Retinal pigment epithelial cell (primary cell): ENCODE data around the gene FUCA2.
A peak's percentile ranks its signal among the peaks of the same experiment; 100 is the strongest.
"Not testable (repeated sequence)": the region's sequence is repeated elsewhere in the genome, so short reads cannot be mapped to it uniquely, and the experiment has no call there.

Source experiments
- DNase-seq: peaks from one replicate; pipeline ENCODE4 v3.0.0-alpha.2; 2010; ENCODE audit warnings: low read depth
- H3K4me3 ChIP-seq: 2 replicates; pipeline ENCODE4 v1.5.1; 2011; ENCODE audit warnings: mild to moderate bottlenecking, low read length, control low read depth, moderate library complexity
- TF ChIP-seq, protein P1 (sequence below): conservative IDR thresholded peaks from 2 replicates; pipeline ENCODE4 v1.5.1; 2011; ENCODE audit warnings: low read depth, low read length, control low read depth, inconsistent platforms

Gene FUCA2

DNA sequence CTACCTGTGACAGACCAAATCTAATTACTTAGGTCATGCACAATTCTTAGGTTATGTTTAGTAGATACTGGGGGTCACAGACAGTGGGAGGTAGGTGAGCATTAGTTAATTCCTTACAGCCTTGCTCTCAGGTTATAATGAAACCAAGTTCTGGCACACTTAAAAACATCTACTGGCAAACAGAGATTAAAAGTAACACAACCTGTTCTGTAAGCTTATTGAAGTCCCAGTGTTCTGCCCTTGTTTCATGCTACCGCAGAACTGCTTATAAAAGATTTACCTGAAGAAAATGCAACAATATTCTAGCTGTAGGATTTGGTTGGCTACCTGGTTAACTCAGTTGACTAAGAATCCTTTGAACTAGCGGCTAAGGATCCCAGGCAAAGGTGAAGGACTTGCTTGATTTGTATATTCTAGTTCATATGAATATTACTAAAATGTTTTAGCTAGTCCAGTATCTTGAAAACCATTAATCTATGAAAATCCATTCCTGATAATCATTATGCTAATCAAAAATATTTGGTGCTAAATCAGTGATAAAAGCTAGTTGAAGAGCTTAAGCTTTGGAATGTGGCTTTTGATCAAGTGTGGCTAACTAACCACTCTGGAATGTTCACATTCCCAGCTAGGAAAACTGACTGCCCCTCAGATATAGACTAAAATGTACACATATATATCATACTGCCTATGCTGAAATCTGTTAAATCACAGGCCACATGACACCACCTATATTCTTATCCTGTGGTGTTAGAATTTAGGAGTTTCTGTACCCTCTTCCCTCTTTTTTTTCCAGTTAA, 53.8 kb downstream of the FUCA2 start:
- TF ChIP-seq, protein P1, sequence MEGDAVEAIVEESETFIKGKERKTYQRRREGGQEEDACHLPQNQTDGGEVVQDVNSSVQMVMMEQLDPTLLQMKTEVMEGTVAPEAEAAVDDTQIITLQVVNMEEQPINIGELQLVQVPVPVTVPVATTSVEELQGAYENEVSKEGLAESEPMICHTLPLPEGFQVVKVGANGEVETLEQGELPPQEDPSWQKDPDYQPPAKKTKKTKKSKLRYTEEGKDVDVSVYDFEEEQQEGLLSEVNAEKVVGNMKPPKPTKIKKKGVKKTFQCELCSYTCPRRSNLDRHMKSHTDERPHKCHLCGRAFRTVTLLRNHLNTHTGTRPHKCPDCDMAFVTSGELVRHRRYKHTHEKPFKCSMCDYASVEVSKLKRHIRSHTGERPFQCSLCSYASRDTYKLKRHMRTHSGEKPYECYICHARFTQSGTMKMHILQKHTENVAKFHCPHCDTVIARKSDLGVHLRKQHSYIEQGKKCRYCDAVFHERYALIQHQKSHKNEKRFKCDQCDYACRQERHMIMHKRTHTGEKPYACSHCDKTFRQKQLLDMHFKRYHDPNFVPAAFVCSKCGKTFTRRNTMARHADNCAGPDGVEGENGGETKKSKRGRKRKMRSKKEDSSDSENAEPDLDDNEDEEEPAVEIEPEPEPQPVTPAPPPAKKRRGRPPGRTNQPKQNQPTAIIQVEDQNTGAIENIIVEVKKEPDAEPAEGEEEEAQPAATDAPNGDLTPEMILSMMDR: no peak
- DNase-seq: peak; percentile 29
- H3K4me3 ChIP-seq: no peak overlapping the region

DNA sequence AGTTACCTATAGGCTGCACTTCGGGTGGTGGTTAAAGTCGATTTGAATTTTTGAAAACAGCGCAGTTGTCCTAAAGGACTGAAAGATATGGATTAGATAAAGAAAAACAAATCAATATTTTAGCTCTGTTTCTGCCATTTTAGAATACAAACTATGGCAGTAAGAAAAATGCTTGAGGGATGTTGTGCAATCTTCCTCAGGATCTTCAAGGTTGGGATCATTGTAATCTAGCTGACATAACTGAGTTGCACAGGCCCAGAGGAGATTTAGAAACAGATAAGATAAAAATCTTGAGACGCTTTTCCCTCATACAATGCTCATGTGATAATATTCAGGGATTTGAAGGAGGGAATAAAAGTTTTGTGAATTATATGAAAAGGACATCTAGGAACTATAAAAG, 60.0 kb downstream of the FUCA2 start:
- H3K4me3 ChIP-seq: peak overlapping the region; percentile 90
- no peak for DNase-seq
- TF ChIP-seq, protein P1: no peak

DNA sequence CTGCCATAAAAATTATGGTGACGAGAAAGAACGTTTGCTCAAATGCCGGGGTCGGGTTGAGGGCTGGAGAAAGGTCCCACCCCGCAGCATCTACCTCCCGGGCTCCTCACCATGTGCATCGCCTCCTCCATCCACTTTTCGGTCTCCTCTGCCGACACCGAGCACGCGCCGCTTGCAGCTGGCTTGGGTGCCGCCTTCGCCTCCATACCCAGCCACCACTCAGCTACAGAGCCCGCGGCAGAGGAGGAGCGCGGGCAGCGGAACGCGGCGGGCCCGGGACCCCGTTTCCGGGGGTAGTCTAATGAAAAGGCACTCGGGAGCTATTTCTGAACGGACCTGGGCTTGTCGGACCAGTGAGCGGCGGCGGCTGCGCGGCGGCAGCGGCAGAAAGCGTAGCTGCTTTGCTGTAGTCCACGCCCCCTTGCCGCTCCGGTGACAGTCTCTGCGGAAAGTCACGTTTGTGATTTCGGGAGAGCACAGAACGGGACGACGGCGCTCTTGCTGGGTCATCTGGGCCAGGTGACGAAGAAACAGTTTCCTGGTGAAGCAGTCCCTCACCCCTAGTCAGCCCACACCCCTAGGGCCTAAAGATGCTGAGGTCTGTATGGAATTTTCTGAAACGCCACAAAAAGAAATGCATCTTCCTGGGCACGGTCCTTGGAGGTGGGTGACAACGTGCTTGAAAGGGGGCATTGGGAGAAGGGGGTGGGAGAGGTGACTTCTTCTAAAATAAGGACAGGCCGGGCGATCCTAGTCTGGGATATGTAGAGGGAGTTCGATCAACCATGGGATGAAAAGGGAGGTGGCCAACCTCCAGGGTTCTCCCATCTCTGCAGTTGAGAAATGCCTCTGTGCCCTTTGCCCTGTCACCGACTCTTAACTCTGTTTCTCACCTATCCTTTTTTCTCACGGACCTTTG, 60.8 kb downstream of the FUCA2 start, which contains the start of the genes ADAT2 and PEX3:
Gene ADAT2 (minus strand): TSS at position 243 of the 919 bp plus-strand sequence. CDS start 37 bp downstream, at position 206.
Gene PEX3 (plus strand): TSS at position 353 of the 919 bp plus-strand sequence. CDS start 238 bp downstream, at position 591.
- peak within 1 kb of the TSS; percentile 90 for H3K4me3 ChIP-seq
- TF ChIP-seq, protein P1: no peak

DNA sequence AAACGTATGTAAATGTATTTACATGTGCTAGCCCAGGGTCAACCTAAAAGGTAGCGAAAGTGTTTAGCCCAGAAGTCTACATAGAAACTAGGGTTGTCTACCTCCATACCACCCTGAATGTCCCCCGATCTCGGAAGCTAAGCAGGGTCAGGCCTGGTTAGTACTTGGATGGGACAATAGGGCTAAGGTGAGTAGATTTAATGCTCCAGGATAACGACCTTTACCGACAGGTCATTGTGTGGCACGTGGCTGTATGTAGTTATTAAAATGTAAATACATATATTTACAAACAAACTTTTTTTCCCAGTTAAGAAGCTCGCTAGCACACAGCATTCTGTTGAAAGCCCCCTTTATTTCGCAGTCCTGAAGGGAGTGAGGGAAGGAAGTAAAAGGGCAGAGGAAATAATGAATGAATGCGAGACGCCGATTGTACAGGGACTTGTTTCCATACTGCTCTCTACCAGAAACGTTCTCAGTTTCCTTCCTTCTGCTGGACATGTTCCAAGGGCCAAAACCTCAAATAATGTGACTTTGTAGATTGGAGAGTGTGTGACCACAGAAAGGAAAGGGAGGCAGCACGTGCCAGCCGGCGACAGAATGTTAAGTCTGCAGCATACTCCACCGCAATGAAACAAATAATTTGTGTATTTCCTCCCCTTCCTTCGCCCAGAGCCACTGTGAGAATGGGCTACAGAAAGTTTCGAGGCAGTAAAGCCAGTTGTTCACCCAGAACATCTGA, 61.6 kb downstream of the FUCA2 start:
- no peak for DNase-seq
- H3K4me3 ChIP-seq: peak overlapping the region; percentile 90
- TF ChIP-seq, protein P1: no peak

More for the DNA sequence above, 60.8 kb downstream of the FUCA2 start, which contains the start of the genes ADAT2 and PEX3:
- DNase-seq: peak; percentile 80

DNA sequence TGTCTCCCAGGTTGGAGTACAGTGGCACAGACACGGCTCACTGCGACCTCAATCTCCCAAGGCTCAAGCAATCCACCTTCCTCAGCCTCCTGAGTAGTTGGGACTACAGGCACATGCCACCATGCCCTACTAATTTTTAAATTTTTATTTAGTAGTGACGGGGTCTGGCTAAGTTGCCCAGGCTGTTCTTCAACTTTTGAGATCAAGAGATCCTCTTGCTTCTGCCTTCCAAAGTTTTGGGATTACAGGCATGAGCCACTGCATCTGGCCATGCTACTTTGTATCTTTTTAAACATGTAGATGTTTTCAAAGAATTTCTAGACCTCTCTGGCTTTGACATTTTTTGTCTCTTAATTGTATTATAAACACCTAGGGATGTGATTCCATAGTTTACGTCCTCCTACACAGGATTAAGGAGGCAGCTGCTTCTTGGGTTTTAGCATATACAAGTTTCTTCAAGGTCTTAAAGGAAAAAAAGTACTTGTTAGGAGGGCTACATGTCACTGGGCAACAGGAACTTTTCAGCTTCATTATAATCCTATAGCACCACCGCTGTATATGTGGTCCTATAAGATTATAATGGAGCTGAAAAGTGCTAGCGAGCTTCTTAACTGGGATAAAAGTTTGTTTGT, 62.3 kb downstream of the FUCA2 start:
- no peak for DNase-seq
- H3K4me3 ChIP-seq: peak overlapping the region; percentile 90
- TF ChIP-seq, protein P1: no peak

DNA sequence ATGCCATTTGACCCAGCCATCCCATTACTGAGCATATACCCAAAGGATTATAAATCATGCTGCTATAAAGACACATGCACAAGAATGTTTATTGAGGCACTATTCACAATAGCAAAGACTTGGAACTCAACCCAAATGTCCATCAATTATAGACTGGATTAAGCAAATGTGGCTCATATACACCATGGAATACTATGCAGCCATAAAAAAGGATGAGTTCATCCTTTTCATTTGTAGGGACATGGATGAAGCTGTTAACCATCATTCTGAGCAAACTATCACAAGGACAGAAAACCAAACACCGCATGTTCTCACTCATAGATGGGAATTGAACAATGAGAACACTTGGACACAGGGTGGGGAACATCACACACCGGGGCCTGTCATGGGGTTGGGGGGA, 63.7 kb downstream of the FUCA2 start:
- not testable (repeated sequence) for DNase-seq, H3K4me3 ChIP-seq
